ENCODE data around the gene CCDC172. TPM values are rescaled to one million over a fixed set of nuclear protein-coding genes. Genes with fewer than 3 reads are reported as not detected.

Gene CCDC172
- polyA plus RNA-seq, 2 of the 4 experiments (the other 2 are of a cell fraction) = not detected

DNA sequence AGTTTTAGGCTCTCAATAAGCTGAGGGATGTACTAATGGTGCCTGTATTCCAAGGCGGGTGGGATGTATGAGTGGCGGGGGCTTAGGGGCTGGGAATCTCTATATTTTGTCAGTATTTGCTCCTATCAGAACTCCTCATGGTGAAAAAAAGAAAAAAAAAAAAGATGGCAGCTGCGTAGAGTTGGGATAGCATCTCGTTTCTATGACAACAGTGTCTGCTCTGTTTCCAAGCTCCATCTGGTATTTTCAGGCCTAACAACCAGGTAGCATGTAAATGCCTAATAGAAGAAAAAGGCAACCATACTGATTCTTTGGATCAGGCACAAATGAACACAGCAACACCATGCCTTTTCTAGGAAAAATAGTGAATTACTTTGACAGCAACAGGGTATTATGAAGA is 11.7 kb upstream of the CCDC172 start:
- Histone ChIP-seq H3K4me2 (no peak overlapping the region), H3K4me1 (no peaks in the 10 kb centered on the region), H3K27ac (no peak overlapping the region), H3K4me3 (no peak overlapping the region), H3K9me3 (no peaks in the 10 kb centered on the region)
- DNase-seq (ENCODE audit: low read depth in 1 of 2, low spot score in 1 of 2) = no peak
- WGBS (ENCODE audit: missing lambda C conversion rate) = 27% methylated on average over 4 of the region's 4 CpGs
- ATAC-seq = no peak
- no peak for FAIRE-seq
- ChIA-PET CTCF (interaction anchor here (0.6 to 0.7 kb wide), 2 partner anchors 25 to 31 kb away, joined by 3 to 5 read pairs; no protein-coding TSS in a partner anchor), POLR2A (no interaction called here)
- TF ChIP-seq JUN (IDR thresholded peaks at IDR 0.05) (no peak), ZFP36 (IDR thresholded peaks at IDR 0.05; ENCODE audit: borderline replicate concordance, partially characterized antibody) (no peak), NR3C1 (IDR thresholded peaks at IDR 0.05) (no peak), POLR2AphosphoS2 (conservative IDR thresholded peaks at IDR 0.05; ENCODE audit: low read length) (no peak), HEYL (CRISPR knock-in tag; IDR thresholded peaks at IDR 0.05) (no peak), GATA3 (IDR thresholded peaks at IDR 0.05; ENCODE audit: borderline replicate concordance) (no peak), FOSB (CRISPR knock-in tag; IDR thresholded peaks at IDR 0.05) (no peak), RARB (CRISPR knock-in tag; IDR thresholded peaks at IDR 0.05) (no peak), POLR2A (IDR thresholded peaks at IDR 0.05; ENCODE audit: low read length) (no peak)
- TF ChIP-seq, protein P1, sequence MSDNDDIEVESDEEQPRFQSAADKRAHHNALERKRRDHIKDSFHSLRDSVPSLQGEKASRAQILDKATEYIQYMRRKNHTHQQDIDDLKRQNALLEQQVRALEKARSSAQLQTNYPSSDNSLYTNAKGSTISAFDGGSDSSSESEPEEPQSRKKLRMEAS (IDR thresholded peaks at IDR 0.05) = no peak
- TF ChIP-seq, protein P2, sequence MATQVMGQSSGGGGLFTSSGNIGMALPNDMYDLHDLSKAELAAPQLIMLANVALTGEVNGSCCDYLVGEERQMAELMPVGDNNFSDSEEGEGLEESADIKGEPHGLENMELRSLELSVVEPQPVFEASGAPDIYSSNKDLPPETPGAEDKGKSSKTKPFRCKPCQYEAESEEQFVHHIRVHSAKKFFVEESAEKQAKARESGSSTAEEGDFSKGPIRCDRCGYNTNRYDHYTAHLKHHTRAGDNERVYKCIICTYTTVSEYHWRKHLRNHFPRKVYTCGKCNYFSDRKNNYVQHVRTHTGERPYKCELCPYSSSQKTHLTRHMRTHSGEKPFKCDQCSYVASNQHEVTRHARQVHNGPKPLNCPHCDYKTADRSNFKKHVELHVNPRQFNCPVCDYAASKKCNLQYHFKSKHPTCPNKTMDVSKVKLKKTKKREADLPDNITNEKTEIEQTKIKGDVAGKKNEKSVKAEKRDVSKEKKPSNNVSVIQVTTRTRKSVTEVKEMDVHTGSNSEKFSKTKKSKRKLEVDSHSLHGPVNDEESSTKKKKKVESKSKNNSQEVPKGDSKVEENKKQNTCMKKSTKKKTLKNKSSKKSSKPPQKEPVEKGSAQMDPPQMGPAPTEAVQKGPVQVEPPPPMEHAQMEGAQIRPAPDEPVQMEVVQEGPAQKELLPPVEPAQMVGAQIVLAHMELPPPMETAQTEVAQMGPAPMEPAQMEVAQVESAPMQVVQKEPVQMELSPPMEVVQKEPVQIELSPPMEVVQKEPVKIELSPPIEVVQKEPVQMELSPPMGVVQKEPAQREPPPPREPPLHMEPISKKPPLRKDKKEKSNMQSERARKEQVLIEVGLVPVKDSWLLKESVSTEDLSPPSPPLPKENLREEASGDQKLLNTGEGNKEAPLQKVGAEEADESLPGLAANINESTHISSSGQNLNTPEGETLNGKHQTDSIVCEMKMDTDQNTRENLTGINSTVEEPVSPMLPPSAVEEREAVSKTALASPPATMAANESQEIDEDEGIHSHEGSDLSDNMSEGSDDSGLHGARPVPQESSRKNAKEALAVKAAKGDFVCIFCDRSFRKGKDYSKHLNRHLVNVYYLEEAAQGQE (IDR thresholded peaks at IDR 0.05) = no peak

DNA sequence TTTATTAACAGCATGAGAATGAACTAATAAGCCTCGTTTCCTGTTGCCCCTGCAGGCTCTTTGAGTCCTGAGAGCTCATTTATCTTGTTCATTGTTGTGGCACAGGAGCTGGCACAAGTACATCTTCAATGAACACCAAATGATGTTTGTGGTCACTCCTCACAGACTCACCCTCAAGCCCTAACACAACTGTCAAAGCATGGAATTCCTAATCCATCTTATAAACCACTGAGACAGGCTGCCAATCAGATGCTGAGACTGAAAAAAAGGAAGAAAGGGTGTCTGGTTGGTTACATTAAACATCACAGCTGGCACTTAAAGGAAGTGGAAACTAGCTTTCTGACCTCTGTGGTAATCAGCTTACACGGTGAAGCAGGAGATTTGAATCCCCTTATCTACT is 7.7 kb upstream of the CCDC172 start:
- ChIA-PET CTCF (interaction anchor here (1.0 kb wide), 1 partner anchor 11 kb away, joined by 3 read pairs; no protein-coding TSS in a partner anchor), POLR2A (no interaction called here)
- Histone ChIP-seq H3K4me2 (no peak overlapping the region), H3K4me1 (no peaks in the 10 kb centered on the region), H3K9me3 (no peaks in the 10 kb centered on the region), H3K27ac (no peak overlapping the region), H3K4me3 (no peak overlapping the region)
- DNase-seq (ENCODE audit: low read depth in 1 of 2, low spot score in 1 of 2) (no peak), ATAC-seq (no peak), FAIRE-seq (no peak)
- no peak for TF ChIP-seq FOSL2 (IDR thresholded peaks at IDR 0.05)
- TF ChIP-seq FOSL2 (CRISPR knock-in tag; IDR thresholded peaks at IDR 0.05) = no peak
- TF ChIP-seq POLR2A (IDR thresholded peaks at IDR 0.05; ENCODE audit: low read length) = no peak
- no peak for TF ChIP-seq TP53 (CRISPR knock-in tag; IDR thresholded peaks at IDR 0.05)
- TF ChIP-seq JUNB (IDR thresholded peaks at IDR 0.05) = no peak
- TF ChIP-seq, protein P3, sequence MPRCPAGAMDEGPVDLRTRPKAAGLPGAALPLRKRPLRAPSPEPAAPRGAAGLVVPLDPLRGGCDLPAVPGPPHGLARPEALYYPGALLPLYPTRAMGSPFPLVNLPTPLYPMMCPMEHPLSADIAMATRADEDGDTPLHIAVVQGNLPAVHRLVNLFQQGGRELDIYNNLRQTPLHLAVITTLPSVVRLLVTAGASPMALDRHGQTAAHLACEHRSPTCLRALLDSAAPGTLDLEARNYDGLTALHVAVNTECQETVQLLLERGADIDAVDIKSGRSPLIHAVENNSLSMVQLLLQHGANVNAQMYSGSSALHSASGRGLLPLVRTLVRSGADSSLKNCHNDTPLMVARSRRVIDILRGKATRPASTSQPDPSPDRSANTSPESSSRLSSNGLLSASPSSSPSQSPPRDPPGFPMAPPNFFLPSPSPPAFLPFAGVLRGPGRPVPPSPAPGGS (IDR thresholded peaks at IDR 0.05) = no peak
- TF ChIP-seq, protein P4, sequence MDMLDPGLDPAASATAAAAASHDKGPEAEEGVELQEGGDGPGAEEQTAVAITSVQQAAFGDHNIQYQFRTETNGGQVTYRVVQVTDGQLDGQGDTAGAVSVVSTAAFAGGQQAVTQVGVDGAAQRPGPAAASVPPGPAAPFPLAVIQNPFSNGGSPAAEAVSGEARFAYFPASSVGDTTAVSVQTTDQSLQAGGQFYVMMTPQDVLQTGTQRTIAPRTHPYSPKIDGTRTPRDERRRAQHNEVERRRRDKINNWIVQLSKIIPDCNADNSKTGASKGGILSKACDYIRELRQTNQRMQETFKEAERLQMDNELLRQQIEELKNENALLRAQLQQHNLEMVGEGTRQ (IDR thresholded peaks at IDR 0.05) = no peak
- no peak for TF ChIP-seq NPAS2 (CRISPR knock-in tag; IDR thresholded peaks at IDR 0.05; ENCODE audit: borderline replicate concordance)
- 12% methylated on average over 2 of the region's 2 CpGs for WGBS (ENCODE audit: missing lambda C conversion rate)

DNA sequence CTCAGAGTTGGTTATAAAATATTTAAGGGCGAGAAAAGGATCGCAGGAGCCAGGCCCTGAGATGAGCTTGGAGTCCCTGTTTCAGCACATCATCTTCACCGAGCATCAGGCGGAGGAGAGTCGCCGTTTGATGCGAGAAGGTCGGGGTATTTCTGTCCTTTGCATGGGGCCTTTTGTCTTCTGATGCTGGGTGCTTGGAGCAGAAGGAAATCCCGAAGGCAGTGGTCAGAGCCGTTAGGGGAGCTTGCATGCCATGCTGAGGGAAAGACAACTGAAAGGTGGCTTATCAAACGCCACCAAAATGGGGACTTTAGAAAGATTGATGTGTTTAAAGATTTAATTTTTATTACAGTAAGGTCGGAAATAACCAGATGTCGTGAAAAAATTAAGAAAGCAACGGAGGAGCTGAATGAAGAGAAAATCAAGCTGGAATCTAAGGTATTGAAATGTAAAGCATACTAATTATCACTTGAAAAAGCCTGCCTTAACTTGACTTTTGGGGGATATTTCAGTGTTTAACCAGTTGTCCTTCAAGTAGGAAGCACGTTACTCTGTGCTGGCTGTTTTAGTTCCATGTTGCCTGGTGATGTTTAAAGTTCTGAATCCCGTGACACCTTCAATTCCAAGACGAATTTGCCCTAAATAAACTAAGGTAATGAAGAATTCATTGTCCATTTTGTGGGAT is 845 bp downstream of the CCDC172 start:
- CTCF ChIA-PET = interaction anchor here (1.1 kb wide), 1 partner anchor 12 kb away, joined by 3 read pairs; no protein-coding TSS in a partner anchor
- DNase-seq (ENCODE audit: low read depth in 1 of 2, low spot score in 1 of 2) = no peak
- H3K4me2 ChIP-seq = no peak overlapping the region
- no peaks in the 10 kb centered on the region for H3K4me1 ChIP-seq
- no peak overlapping the region for H3K27ac ChIP-seq
- no peak overlapping the region for H3K4me3 ChIP-seq
- no peaks in the 10 kb centered on the region for H3K9me3 ChIP-seq
- POLR2A ChIA-PET = no interaction called here
- 36% methylated on average over 17 of the region's 17 CpGs for WGBS (ENCODE audit: missing lambda C conversion rate)
- FAIRE-seq = no peak
- ATAC-seq = no peak
- TF ChIP-seq JUNB (IDR thresholded peaks at IDR 0.05) (no peak), FOSL2 (IDR thresholded peaks at IDR 0.05) (no peak), FOSL2 (CRISPR knock-in tag; IDR thresholded peaks at IDR 0.05) (no peak), POLR2A (IDR thresholded peaks at IDR 0.05; ENCODE audit: low read length) (no peak), TP53 (CRISPR knock-in tag; IDR thresholded peaks at IDR 0.05) (no peak), NR3C1 (IDR thresholded peaks at IDR 0.05) (no peak), CEBPB (IDR thresholded peaks at IDR 0.05) (no peak), RFX5 (IDR thresholded peaks at IDR 0.05) (no peak), HOXA7 (CRISPR knock-in tag; IDR thresholded peaks at IDR 0.05) (no peak), HDAC2 (IDR thresholded peaks at IDR 0.05) (no peak), ZFP36 (IDR thresholded peaks at IDR 0.05; ENCODE audit: borderline replicate concordance, partially characterized antibody) (no peak), KDM5A (IDR thresholded peaks at IDR 0.05) (no peak), EP300 (IDR thresholded peaks at IDR 0.05) (no peak), NPAS2 (CRISPR knock-in tag; IDR thresholded peaks at IDR 0.05; ENCODE audit: borderline replicate concordance) (no peak)
- TF ChIP-seq, protein P5, sequence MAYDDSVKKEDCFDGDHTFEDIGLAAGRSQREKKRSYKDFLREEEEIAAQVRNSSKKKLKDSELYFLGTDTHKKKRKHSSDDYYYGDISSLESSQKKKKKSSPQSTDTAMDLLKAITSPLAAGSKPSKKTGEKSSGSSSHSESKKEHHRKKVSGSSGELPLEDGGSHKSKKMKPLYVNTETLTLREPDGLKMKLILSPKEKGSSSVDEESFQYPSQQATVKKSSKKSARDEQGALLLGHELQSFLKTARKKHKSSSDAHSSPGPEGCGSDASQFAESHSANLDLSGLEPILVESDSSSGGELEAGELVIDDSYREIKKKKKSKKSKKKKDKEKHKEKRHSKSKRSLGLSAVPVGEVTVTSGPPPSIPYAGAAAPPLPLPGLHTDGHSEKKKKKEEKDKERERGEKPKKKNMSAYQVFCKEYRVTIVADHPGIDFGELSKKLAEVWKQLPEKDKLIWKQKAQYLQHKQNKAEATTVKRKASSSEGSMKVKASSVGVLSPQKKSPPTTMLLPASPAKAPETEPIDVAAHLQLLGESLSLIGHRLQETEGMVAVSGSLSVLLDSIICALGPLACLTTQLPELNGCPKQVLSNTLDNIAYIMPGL (CRISPR knock-in tag; IDR thresholded peaks at IDR 0.05; ENCODE audit: borderline replicate concordance) = no peak
- TF ChIP-seq, protein P4 (IDR thresholded peaks at IDR 0.05) = no peak
